Transverse colon (tissue), 4 donors: ENCODE measurements around the gene AZGP1. TPM values are rescaled to one million over a fixed set of nuclear protein-coding genes. Genes with fewer than 3 reads are reported as not detected.
A peak's percentile ranks its signal among the peaks of the same experiment; 100 is the strongest.

ENCODE experiments used
- DNase-seq: peaks from one replicate; pipeline ENCODE4 v3.0.0-alpha.2; 2019
- H3K27ac ChIP-seq, 4 donors: fragments of 200-600 bp; sonication (generic); 2 replicates each; pipeline ENCODE4 v1.5.1; 2016 to 2018; ENCODE audit warnings: inconsistent platforms in 4 of 4
- H3K27me3 ChIP-seq: fragments of 200-600 bp; sonication (generic); 2 replicates; pipeline ENCODE4 v1.5.1; 2017; ENCODE audit warnings: inconsistent platforms
- H3K36me3 ChIP-seq, 4 donors: fragments of 200-600 bp; sonication (generic); 2 replicates each; pipeline ENCODE4 v1.5.1; 2017 to 2019; ENCODE audit warnings: inconsistent platforms in 4 of 4
- H3K4me1 ChIP-seq, 4 donors: fragments of 200-600 bp; sonication (generic); 2 replicates each; pipeline ENCODE4 v1.5.1; 2017 to 2020; ENCODE audit warnings: inconsistent platforms in 4 of 4
- H3K4me3 ChIP-seq, 4 donors: fragments of 200-600 bp; sonication (generic); 1 replicate in 1 of 4; 2 replicates in 3 of 4; pipeline versions ENCODE4 v1.5.1 to v1.6.1; 2017 to 2019; ENCODE audit warnings: inconsistent platforms in 4 of 4
- H3K9me3 ChIP-seq, 2 donors: fragments of 200-600 bp; sonication (generic); 2 replicates each; pipeline ENCODE4 v1.5.1; 2017 to 2019; ENCODE audit warnings: inconsistent platforms in 2 of 2
- CTCF ChIP-seq, 5 experiments: fragments of 200-600 bp in 3 of 5; fragments of 450-650 bp in 2 of 5; sonication (generic) in 3 of 5; IDR thresholded peaks; 1 replicate in 2 of 5; 2 replicates in 3 of 5; pipeline ENCODE4 v1.5.1; 2016 to 2017; ENCODE audit warnings: antibody characterized with exemption in 5 of 5, inconsistent platforms in 3 of 5, mild to moderate bottlenecking in 2 of 5, moderate library complexity in 1 of 5
- EP300 ChIP-seq: sonication (generic); formaldehyde crosslinking; IDR thresholded peaks from one replicate; pipeline ENCODE4 v1.6.1; 2017; ENCODE audit warnings: antibody characterized with exemption, low read depth
- POLR2A ChIP-seq: fragments of 450-650 bp; IDR thresholded peaks from one replicate; pipeline ENCODE4 v1.6.1; 2016; ENCODE audit warnings: antibody characterized with exemption, mild to moderate bottlenecking, moderate library complexity
- POLR2AphosphoS5 ChIP-seq, 3 donors: sonication (generic); formaldehyde crosslinking; IDR thresholded peaks; one replicate each; pipeline ENCODE4 v1.6.1; 2016; ENCODE audit warnings: antibody characterized with exemption in 3 of 3
- WGBS, 2 donors: methylation state at CpG; one replicate each; pipeline ENCODE4 v1.1.5; 2018; ENCODE audit warnings: low coverage in 1 of 2; 5-methylcytosine and 5-hydroxymethylcytosine counted together
- in situ Hi-C, 4 donors: fragments of 200-750 bp; cut with MboI; loops; one replicate each; pipeline versions ENCODE4 v1.15.0 to v1.15.1; 2017; ENCODE audit warnings: low sequenced_read_pairs in 3 of 4, low pct_ligation_motif_present in 1 of 4, low pct_unique_long_range_greater_than_20kb in 1 of 4
- intact Hi-C: fragments of 100-400 bp; cut with DNase I; formaldehyde crosslinking; loops from one replicate; pipeline ENCODE4 v1.15.1; 2023; ENCODE audit warnings: low total_unique reads
- total RNA-seq, 4 donors: library from RNA; depleted of rRNA; stranded (reverse); fragments of >200 nt; gene quantifications; one replicate each; pipeline ENCODE4 v1.1.0, GENCODE V29; 2016

Gene AZGP1
- total RNA-seq, 4 donors from 2014 or later = 3.2 to 17.1 TPM; not detected in 2

- H3K27me3 ChIP-seq = peaks cover 28% of the 10 kb centered on the region
- no peaks in the 10 kb centered on the region for H3K36me3 ChIP-seq
- H3K27ac ChIP-seq = no peak overlapping the region
- H3K4me3 ChIP-seq = no peak overlapping the region
- in situ Hi-C loops = no loop called here
- intact Hi-C loops = no loop called here
- peaks cover 0 to 9% (median 5%) of the 10 kb centered on the region in 4 donors for H3K4me1 ChIP-seq
- TF ChIP-seq POLR2A (no peak), POLR2AphosphoS5 (IDR thresholded peaks at IDR 0.05) (no peak), EP300 (no peak), CTCF (IDR thresholded peaks at IDR 0.05) (no peak)
- no peaks in the 10 kb centered on the region for H3K9me3 ChIP-seq
- DNase-seq = no peak
Measured at GRCh38 chr7:99926321-99926720, 49.5 kb downstream of the AZGP1 start.

GRCh38 chr7:99923200-99923599, 52.6 kb downstream of the AZGP1 start:
- TF ChIP-seq POLR2AphosphoS5 (IDR thresholded peaks at IDR 0.05) = no peak
- intact Hi-C loops (no loop called here), in situ Hi-C loops (loop anchor here in 3 of 4 donors (25.0 kb wide), 1 partner anchor 139 kb away; no protein-coding TSS in a partner anchor)
- Histone ChIP-seq H3K27me3 (peaks cover 16% of the 10 kb centered on the region), H3K36me3 (no peaks in the 10 kb centered on the region), H3K4me3 (no peak overlapping the region), H3K9me3 (no peaks in the 10 kb centered on the region), H3K4me1 (peaks cover 3 to 16% (median 11%) of the 10 kb centered on the region in 4 donors), H3K27ac (no peak overlapping the region)
- no peak for DNase-seq
- WGBS, 2 donors = 94 to 100% methylated on average over 1 to 3 of the region's 3 CpGs

- Histone ChIP-seq H3K36me3 (no peaks in the 10 kb centered on the region), H3K27ac (peak overlapping the region; percentile 94 to 97 (median 94)), H3K9me3 (no peaks in the 10 kb centered on the region), H3K4me3 (peak overlapping the region in 3 of 4 donors; percentile 72 to 89 (median 86)), H3K4me1 (peaks cover 23 to 39% (median 26%) of the 10 kb centered on the region in 4 donors), H3K27me3 (no peaks in the 10 kb centered on the region)
- WGBS, 2 donors = 72 to 77% methylated on average over 2 to 3 of the region's 3 CpGs
- intact Hi-C loops (no loop called here), in situ Hi-C loops (loop anchor here in 3 of 4 donors (25.0 kb wide), 1 partner anchor 142 kb away; no protein-coding TSS in a partner anchor)
- TF ChIP-seq EP300 (no peak), CTCF (IDR thresholded peaks at IDR 0.05) (no peak), POLR2AphosphoS5 (IDR thresholded peaks at IDR 0.05) (no peak), POLR2A (no peak)
- no peak for DNase-seq
Measured at GRCh38 chr7:99920149-99920548, 55.7 kb downstream of the AZGP1 start.

- in situ Hi-C loops = loop anchor here in 3 of 4 donors (10.0 to 25.0 kb wide), 2 partner anchors 75 to 143 kb away; no protein-coding TSS in a partner anchor
- Histone ChIP-seq H3K9me3 (no peaks in the 10 kb centered on the region), H3K27ac (peak overlapping the region; percentile 94 to 97 (median 94)), H3K4me3 (peak overlapping the region; percentile 72 to 95 (median 88)), H3K36me3 (no peaks in the 10 kb centered on the region), H3K27me3 (no peaks in the 10 kb centered on the region), H3K4me1 (peaks cover 23 to 39% (median 26%) of the 10 kb centered on the region in 4 donors)
- WGBS, 2 donors = 39% methylated on average over 4 of the region's 4 CpGs; no CpG with 5 or more reads in 1 of the 2 donors
- TF ChIP-seq POLR2A (no peak), POLR2AphosphoS5 (IDR thresholded peaks at IDR 0.05) (no peak), CTCF (IDR thresholded peaks at IDR 0.05) (no peak), EP300 (no peak)
- intact Hi-C loops = loop anchor here (2.0 kb wide), 1 partner anchor 59 kb away; no protein-coding TSS in a partner anchor
- no peak for DNase-seq
Measured at GRCh38 chr7:99919814-99920112, 56.1 kb downstream of the AZGP1 start.
